GM23248 (cell line): ENCODE measurements around the gene SAP30BP. TPM values are rescaled to one million over a fixed set of nuclear protein-coding genes. Genes with fewer than 3 reads are reported as not detected.

Experiments used
- DNase-seq: peaks from one replicate; pipeline ENCODE4 v3.0.0-alpha.2; 2015
- H2AFZ ChIP-seq: fragments of 200-600 bp; sonication (generic); 2 replicates; pipeline ENCODE4 v1.6.1; 2016; ENCODE audit warnings: antibody characterized with exemption
- H3F3A ChIP-seq: fragments of 200-600 bp; sonication (generic); 2 replicates; pipeline ENCODE4 v1.6.1; 2016; ENCODE audit warnings: mild to moderate bottlenecking, antibody characterized with exemption, mixed run types; ENCODE audit not compliant: insufficient read depth
- H3K27ac ChIP-seq: fragments of 200-600 bp; sonication (generic); 2 replicates; pipeline ENCODE4 v1.5.1; 2016; ENCODE audit warnings: mild to moderate bottlenecking
- H3K27me3 ChIP-seq: fragments of 200-600 bp; sonication (generic); replicated peaks from 2 replicates; pipeline ENCODE4 v1.6.1; 2016; ENCODE audit warnings: mild to moderate bottlenecking; ENCODE audit not compliant: insufficient read depth
- H3K36me3 ChIP-seq: fragments of 200-600 bp; sonication (generic); 2 replicates; pipeline ENCODE4 v1.6.1; 2016; ENCODE audit warnings: low read depth, mild to moderate bottlenecking
- H3K4me1 ChIP-seq: fragments of 200-600 bp; sonication (generic); 2 replicates; pipeline ENCODE4 v1.6.1; 2016; ENCODE audit warnings: mild to moderate bottlenecking; ENCODE audit not compliant: insufficient read depth
- H3K4me2 ChIP-seq: fragments of 200-600 bp; sonication (generic); one replicate; pipeline ENCODE4 v1.6.1; 2016; ENCODE audit warnings: mild to moderate bottlenecking; ENCODE audit not compliant: unreplicated experiment
- H3K4me3 ChIP-seq: fragments of 200-600 bp; sonication (generic); 2 replicates; pipeline ENCODE4 v1.5.1; 2016; ENCODE audit warnings: mild to moderate bottlenecking
- H3K79me2 ChIP-seq: fragments of 200-600 bp; sonication (generic); 2 replicates; pipeline ENCODE4 v1.6.1; 2016; ENCODE audit warnings: mild to moderate bottlenecking; ENCODE audit not compliant: insufficient read depth
- H3K9ac ChIP-seq: fragments of 200-600 bp; sonication (generic); 2 replicates; pipeline ENCODE4 v1.6.1; 2016; ENCODE audit warnings: mild to moderate bottlenecking
- H3K9me2 ChIP-seq: fragments of 200-600 bp; sonication (generic); 2 replicates; pipeline ENCODE4 v1.6.1; 2016; ENCODE audit warnings: mixed run types, mild to moderate bottlenecking, moderate library complexity; ENCODE audit not compliant: insufficient read depth
- H3K9me3 ChIP-seq: fragments of 200-600 bp; sonication (generic); one replicate; pipeline ENCODE4 v1.6.1; 2017; ENCODE audit warnings: low read depth
- H4K20me1 ChIP-seq: fragments of 200-600 bp; sonication (generic); 2 replicates; pipeline ENCODE4 v1.6.0; 2016; ENCODE audit not compliant: insufficient read depth
- EZH2 ChIP-seq: fragments of 200-600 bp; sonication (generic); IDR thresholded peaks from 2 replicates; pipeline ENCODE4 v1.6.1; 2018; ENCODE audit warnings: antibody characterized with exemption, mild to moderate bottlenecking; ENCODE audit not compliant: insufficient read depth, poor library complexity, severe bottlenecking
- EZH2phosphoT487 ChIP-seq: fragments of 200-600 bp; sonication (generic); IDR thresholded peaks from 2 replicates; pipeline ENCODE4 v1.6.1; 2018; ENCODE audit warnings: antibody characterized with exemption, moderate library complexity, mild to moderate bottlenecking, low read depth; ENCODE audit not compliant: insufficient read depth
- WGBS, 2 experiments: methylation state at CpG; one replicate each; pipeline ENCODE4 v1.1.6; 2015 to 2017; ENCODE audit warnings: low lambda C conversion rate in 2 of 2, low coverage in 1 of 2; ENCODE audit errors: missing lambda C conversion rate in 2 of 2; 5-methylcytosine and 5-hydroxymethylcytosine counted together
- in situ Hi-C: fragments of 300-500 bp; cut with MboI; formaldehyde crosslinking; loops from 2 replicates; pipeline ENCODE4 v1.15.0; 2020
- polyA plus RNA-seq: library from polyadenylated mRNA; unstranded; fragments of >200 nt; fragmentation: Nextera tagmentation; extraction: Ambion mirVana; gene quantifications from 2 replicates; pipeline ENCODE4 v1.2.1, GENCODE V29; 2016
- total RNA-seq: library from RNA; depleted of rRNA; stranded (reverse); fragments of >200 nt; shearing (Covaris generic); gene quantifications from 2 replicates; pipeline ENCODE4 v1.2.3, GENCODE V29; 2014

Gene SAP30BP
- total and polyA plus RNA-seq, 2 experiments from 2014 or later: 60.8 to 93.1 TPM

GRCh38 chr17:75749545-75750389 lies 82.6 kb downstream of the SAP30BP start:
- H3K27ac ChIP-seq: no peak overlapping the region
- in situ Hi-C loops: loop anchor here (5.0 to 25.0 kb wide), 3 partner anchors 77 to 312 kb away; no protein-coding TSS in a partner anchor
- no peaks in the 10 kb centered on the region for H4K20me1 ChIP-seq
- H3F3A ChIP-seq: no peaks in the 10 kb centered on the region
- H3K79me2 ChIP-seq: no peaks in the 10 kb centered on the region
- H2AFZ ChIP-seq: peak overlapping the region; percentile 68
- H3K4me3 ChIP-seq: no peak overlapping the region
- H3K27me3 ChIP-seq: no peaks in the 10 kb centered on the region
- no peaks in the 10 kb centered on the region for H3K36me3 ChIP-seq
- peak overlapping the region; percentile 27 for H3K4me2 ChIP-seq
- H3K9me3 ChIP-seq: no peaks in the 10 kb centered on the region
- peak; percentile 89 for DNase-seq
- no peak overlapping the region for H3K9ac ChIP-seq
- H3K4me1 ChIP-seq: peaks cover 3% of the 10 kb centered on the region; the same call in 1 of the 2 replicates
- TF ChIP-seq EZH2 (no peak), EZH2phosphoT487 (no peak)
- 11% methylated on average over 20 of the region's 20 CpGs for WGBS, 2 experiments
- no peaks in the 10 kb centered on the region for H3K9me2 ChIP-seq

- DNase-seq: no peak
- H3K36me3 ChIP-seq: no peaks in the 10 kb centered on the region
- no peak overlapping the region for H2AFZ ChIP-seq
- no peaks in the 10 kb centered on the region for H3K9me2 ChIP-seq
- no peaks in the 10 kb centered on the region for H3K27me3 ChIP-seq
- H3K4me3 ChIP-seq: no peak overlapping the region
- TF ChIP-seq EZH2 (no peak), EZH2phosphoT487 (no peak)
- H3K4me2 ChIP-seq: no peak overlapping the region
- in situ Hi-C loops: loop anchor here (10.0 kb wide), 1 partner anchor 136 kb away; no protein-coding TSS in a partner anchor
- H3K4me1 ChIP-seq: peaks cover 3% of the 10 kb centered on the region; the same call in 1 of the 2 replicates
- no peaks in the 10 kb centered on the region for H4K20me1 ChIP-seq
- 65 to 68% methylated on average over 21 to 23 of the region's 23 CpGs for WGBS, 2 experiments
- no peaks in the 10 kb centered on the region for H3K79me2 ChIP-seq
- no peak overlapping the region for H3K27ac ChIP-seq
- H3K9me3 ChIP-seq: no peaks in the 10 kb centered on the region
- H3K9ac ChIP-seq: no peak overlapping the region
- no peaks in the 10 kb centered on the region for H3F3A ChIP-seq
These were observed 83.7 kb downstream of the SAP30BP start for GRCh38 chr17:75750661-75751423.

- no peaks in the 10 kb centered on the region for H3F3A ChIP-seq
- H3K9me2 ChIP-seq: no peaks in the 10 kb centered on the region
- H3K27ac ChIP-seq: no peak overlapping the region
- no peak for TF ChIP-seq EZH2
- no peak for TF ChIP-seq EZH2phosphoT487
- H3K4me2 ChIP-seq: no peak overlapping the region
- no peaks in the 10 kb centered on the region for H4K20me1 ChIP-seq
- H3K79me2 ChIP-seq: no peaks in the 10 kb centered on the region
- H3K27me3 ChIP-seq: no peaks in the 10 kb centered on the region
- H2AFZ ChIP-seq: no peak overlapping the region
- H3K9ac ChIP-seq: no peak overlapping the region
- in situ Hi-C loops: loop anchor here (10.0 kb wide), 1 partner anchor 137 kb away; no protein-coding TSS in a partner anchor
- H3K9me3 ChIP-seq: no peaks in the 10 kb centered on the region
- DNase-seq: no peak
- no peak overlapping the region for H3K4me3 ChIP-seq
- H3K4me1 ChIP-seq: peaks cover 3% of the 10 kb centered on the region; the same call in 1 of the 2 replicates
- WGBS, 2 experiments: 81 to 86% methylated on average over 23 to 24 of the region's 24 CpGs
- no peaks in the 10 kb centered on the region for H3K36me3 ChIP-seq
These were observed 84.7 kb downstream of the SAP30BP start for GRCh38 chr17:75751676-75752404.

- Histone ChIP-seq H3K4me3 (no peak overlapping the region), H2AFZ (no peak overlapping the region), H3K9me3 (no peaks in the 10 kb centered on the region), H3K9me2 (no peaks in the 10 kb centered on the region), H4K20me1 (no peaks in the 10 kb centered on the region), H3F3A (no peaks in the 10 kb centered on the region), H3K27me3 (no peaks in the 10 kb centered on the region), H3K79me2 (no peaks in the 10 kb centered on the region), H3K4me2 (no peak overlapping the region), H3K4me1 (peaks cover 3% of the 10 kb centered on the region; the same call in 1 of the 2 replicates), H3K36me3 (no peaks in the 10 kb centered on the region), H3K9ac (no peak overlapping the region), H3K27ac (no peak overlapping the region)
- TF ChIP-seq EZH2: no peak
- no peak for TF ChIP-seq EZH2phosphoT487
- 80 to 90% methylated on average over 8 to 10 of the region's 10 CpGs for WGBS, 2 experiments
- DNase-seq: no peak
- in situ Hi-C loops: loop anchor here (10.0 kb wide), 1 partner anchor 138 kb away; no protein-coding TSS in a partner anchor
These were observed 85.2 kb downstream of the SAP30BP start for GRCh38 chr17:75752405-75752709.
